H1 (cell line): ENCODE measurements around the gene ATMIN. TPM values are rescaled to one million over a fixed set of nuclear protein-coding genes. Genes with fewer than 3 reads are reported as not detected.

Experiments
- polyA plus RNA-seq, 7 experiments: library from polyadenylated mRNA; depleted of rRNA in 3 of 7; stranded (reverse) in 5 of 7; unstranded in 2 of 7; fragments of >200 nt in 5 of 7; fragments of 200-250 nt in 2 of 7; gene quantifications; 1 replicate in 5 of 7; 2 replicates in 1 of 7; 4 replicates in 1 of 7; pipeline versions ENCODE4 v1.2.1 to v1.2.3, GENCODE V29; 2011 to 2013; ENCODE audit warnings: missing spikeins in 2 of 7, mixed read lengths in 2 of 7
- total RNA-seq: library from RNA; stranded (reverse); fragmentation: NEBNext Ultra II Directional; extraction: Animal tissue kit (Norgen Biotek cat#: 25700); gene quantifications from 2 replicates; pipeline ENCODE4 v1.2.1, GENCODE V29; 2021
- TF ChIP-seq, protein P1 (sequence below), 3 experiments: IDR thresholded peaks; 1 replicate in 2 of 3; 2 replicates in 1 of 3; pipeline versions ENCODE4 v1.5.1 to v1.6.1; 2011; ENCODE audit warnings: low read length in 3 of 3, mild to moderate bottlenecking in 3 of 3, inconsistent platforms in 2 of 3, low read depth in 1 of 3, moderate library complexity in 1 of 3; ENCODE audit not compliant: insufficient read depth in 1 of 3; ENCODE audit errors: control extremely low read depth in 1 of 3

Gene ATMIN
- total and polyA plus RNA-seq, 2 of the 8 experiments (the other 6 are each of a cell fraction or from before 2014, with no cell fraction given): 34.8 to 59.8 TPM

DNA sequence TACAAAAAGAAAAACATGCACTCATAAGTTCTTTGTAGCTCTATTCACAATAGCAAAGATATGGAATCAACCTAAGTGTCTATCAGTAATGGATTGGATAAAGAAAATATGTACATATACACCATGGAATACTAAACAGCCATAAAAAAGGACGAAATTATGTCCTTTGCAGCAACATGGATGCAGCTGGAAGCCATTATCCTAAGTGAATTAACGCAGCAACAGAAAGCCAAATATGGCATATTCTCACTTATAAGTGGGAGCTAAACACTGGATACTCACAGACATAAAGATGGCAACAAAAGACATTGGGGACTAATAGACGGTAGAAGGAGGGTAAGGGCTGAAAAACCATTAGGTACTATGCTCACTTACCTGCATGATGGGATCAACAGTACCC lies 34.8 kb upstream of the ATMIN start (continued):
- TF ChIP-seq, protein P1, sequence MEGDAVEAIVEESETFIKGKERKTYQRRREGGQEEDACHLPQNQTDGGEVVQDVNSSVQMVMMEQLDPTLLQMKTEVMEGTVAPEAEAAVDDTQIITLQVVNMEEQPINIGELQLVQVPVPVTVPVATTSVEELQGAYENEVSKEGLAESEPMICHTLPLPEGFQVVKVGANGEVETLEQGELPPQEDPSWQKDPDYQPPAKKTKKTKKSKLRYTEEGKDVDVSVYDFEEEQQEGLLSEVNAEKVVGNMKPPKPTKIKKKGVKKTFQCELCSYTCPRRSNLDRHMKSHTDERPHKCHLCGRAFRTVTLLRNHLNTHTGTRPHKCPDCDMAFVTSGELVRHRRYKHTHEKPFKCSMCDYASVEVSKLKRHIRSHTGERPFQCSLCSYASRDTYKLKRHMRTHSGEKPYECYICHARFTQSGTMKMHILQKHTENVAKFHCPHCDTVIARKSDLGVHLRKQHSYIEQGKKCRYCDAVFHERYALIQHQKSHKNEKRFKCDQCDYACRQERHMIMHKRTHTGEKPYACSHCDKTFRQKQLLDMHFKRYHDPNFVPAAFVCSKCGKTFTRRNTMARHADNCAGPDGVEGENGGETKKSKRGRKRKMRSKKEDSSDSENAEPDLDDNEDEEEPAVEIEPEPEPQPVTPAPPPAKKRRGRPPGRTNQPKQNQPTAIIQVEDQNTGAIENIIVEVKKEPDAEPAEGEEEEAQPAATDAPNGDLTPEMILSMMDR (IDR thresholded peaks at IDR 0.05; ENCODE audit: control extremely low read depth in 1 of 3, insufficient read depth in 1 of 3, low read depth in 1 of 3, low read length in 3 of 3): no peak
